Glomerular visceral epithelial cell (primary cell): Measurements from ENCODE around the gene FOXP2.

Source experiments
- DNase-seq: peaks from one replicate; pipeline ENCODE4 v3.0.0-alpha.2; 2016; ENCODE audit errors: extremely low spot score

The FOXP2 gene

DNA sequence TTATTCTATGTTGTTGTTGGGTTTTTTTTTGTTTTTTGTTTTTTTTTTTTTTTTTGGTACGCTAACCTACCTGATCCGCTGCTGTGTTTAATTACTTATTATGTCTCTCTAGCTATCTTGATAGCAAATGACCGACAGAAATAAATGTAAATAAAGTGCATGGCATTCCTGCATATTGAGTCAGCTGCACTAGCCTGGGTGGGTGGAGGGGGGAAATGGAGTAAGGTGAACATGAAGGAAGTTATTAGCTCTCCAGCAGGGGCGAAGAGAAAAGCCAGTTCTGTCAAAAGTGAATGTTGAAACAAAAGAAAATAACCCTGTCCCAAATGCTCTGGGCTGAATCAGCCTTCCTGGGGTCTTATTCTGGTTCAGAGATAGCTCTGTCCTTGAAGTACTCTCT lies 296.6 kb downstream of the FOXP2 start:
- DNase-seq: peak; percentile 5

DNA sequence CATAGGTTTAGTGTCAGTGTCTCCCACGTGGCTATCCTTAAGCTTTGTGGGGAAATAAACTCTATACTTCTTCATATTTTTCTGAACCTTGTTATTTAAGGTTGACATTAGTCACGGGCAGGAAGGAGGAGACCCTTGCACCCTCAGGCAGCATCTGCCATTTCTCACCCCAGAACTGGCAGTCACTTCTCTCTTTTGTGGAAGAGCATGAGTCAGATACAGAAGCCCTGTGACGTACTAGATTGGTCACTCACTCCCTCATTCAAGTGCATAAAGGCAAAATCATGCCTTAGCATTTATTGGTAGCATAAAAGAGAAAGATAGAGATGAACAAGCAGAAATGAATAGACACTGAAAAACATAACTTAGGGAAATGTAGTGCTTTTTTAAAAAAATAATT lies 301.3 kb downstream of the FOXP2 start:
- DNase-seq: no peak

DNA sequence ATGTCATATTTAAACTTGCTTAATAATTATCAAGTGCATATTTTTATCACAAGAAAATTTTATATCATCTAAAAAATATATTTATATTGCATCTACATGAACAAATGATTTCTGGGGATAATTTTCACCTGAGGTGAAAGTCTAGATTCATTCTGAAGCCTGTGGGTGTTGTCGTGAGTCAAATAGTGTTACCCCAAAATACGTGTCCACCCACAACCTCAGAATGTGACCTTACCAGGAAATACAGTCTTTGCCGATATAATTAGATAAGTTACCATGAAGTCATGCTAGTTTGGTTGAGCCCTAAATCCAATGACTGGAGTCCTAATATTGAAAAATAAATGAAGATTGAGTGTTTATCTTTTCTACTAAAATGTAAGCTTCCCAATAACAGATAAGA lies 304.2 kb downstream of the FOXP2 start:
- no peak for DNase-seq

DNA sequence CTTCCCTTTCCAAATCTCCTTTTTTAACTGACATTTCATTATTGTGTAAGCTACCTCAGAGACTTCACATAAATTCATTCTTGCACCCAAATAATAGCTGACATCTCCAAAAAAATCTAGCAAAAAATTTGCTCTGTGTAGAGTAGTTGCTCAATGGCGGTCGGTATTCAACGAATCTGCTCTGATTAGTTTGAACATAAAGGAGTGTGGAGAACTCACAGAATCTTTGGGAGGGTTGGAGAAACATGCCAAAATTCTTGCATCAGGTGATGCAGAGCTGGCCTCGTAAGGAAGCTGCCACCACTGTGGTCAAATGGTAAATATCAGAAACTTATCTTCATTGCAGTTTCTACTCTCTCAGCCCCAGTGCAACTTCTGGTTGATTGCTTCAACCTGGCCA lies 306.1 kb downstream of the FOXP2 start:
- no peak for DNase-seq

DNA sequence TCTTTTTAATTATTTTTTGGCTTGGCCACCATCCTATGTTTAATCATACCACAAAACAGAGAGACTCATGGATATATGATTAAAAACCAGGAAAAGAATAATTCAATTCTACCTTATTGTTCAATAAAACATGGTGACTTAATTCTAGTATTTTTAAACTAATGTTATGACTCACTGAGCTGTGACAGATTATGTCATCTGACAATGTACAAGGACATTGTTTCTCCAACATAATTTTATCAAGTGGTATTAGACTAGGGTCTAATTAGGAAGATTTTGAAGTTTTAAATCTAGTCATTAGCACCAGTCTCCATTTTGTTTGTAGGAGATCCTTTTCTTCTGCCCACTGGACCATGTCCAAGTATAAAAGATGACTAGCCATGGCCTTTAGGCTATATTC lies 307.9 kb downstream of the FOXP2 start:
- no peak for DNase-seq

DNA sequence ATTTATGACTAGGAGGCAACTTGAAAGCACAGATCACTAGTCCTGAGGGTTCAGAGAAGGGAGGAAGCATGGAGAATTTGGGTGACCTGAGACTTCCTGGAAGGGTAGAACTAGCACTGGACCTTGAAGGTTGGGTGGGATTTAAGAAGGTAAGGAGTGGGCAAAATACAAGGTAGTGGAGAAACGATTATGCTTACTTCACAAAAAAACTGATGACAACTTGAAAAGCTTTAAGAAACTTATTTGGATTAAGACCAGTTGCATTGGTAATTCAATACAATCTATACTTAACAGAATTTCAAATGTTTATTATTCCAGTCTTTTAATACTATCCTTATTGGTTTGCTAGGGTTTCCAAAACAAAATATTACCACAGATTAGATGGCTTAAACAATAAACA lies 308.7 kb downstream of the FOXP2 start:
- DNase-seq: no peak

DNA sequence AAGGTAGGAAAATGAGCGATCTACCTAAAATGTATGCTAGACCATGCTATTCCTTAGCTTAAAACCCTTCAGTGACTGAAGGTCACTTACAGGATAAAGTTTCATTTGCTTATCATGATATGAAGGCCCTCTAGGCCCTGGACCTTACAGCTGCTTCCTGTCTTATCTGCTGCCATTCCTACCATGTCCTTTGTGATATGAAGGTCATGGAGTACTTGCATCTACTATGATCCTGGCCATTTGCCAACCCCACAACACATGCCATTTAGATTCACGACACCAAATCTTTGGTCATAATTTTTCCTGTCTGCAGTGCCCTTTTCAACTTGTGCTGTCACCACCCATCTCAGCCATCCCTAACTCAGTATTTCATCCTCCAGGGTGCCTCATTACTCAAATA lies 325.5 kb downstream of the FOXP2 start:
- no peak for DNase-seq

DNA sequence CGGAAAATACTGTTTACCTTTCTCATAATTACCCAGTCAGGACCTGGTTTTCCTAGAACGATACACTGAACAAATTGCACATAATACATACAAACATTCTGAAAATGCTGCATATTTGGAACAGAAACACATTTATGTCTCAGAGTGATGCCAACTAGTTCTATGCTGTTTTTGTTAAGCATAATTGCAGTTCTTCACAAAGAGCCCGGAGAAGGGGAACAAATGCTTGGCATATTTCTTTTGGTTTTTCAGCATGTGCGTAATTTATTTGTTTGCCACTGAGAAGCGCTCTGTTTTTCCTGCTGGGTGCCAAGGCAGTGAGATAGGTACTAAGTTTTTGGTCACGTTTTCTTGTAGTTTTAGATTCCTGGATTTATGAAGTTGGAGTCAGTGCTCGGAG lies 326.3 kb downstream of the FOXP2 start:
- DNase-seq: no peak

DNA sequence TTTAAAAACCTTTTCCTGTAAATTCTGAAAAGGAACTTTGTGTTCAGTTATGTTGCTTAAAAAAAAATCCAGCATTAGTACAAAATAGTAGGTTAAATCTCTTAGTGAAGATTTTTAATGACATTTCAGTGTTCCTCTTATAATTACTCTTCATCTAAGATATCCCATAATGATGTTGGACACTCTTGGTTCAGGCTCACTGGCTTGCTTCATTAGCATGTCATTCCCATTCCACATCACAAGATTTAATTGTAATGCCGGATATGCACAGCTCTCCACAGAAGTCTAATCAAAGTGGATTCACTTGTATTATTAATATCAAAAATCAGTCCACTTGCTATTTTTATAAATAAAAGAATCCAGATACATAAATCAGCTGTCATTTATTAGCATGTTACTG lies 327.3 kb downstream of the FOXP2 start:
- no peak for DNase-seq
